ENCODE results near the gene KAT6B.

KAT6B gene

DNA sequence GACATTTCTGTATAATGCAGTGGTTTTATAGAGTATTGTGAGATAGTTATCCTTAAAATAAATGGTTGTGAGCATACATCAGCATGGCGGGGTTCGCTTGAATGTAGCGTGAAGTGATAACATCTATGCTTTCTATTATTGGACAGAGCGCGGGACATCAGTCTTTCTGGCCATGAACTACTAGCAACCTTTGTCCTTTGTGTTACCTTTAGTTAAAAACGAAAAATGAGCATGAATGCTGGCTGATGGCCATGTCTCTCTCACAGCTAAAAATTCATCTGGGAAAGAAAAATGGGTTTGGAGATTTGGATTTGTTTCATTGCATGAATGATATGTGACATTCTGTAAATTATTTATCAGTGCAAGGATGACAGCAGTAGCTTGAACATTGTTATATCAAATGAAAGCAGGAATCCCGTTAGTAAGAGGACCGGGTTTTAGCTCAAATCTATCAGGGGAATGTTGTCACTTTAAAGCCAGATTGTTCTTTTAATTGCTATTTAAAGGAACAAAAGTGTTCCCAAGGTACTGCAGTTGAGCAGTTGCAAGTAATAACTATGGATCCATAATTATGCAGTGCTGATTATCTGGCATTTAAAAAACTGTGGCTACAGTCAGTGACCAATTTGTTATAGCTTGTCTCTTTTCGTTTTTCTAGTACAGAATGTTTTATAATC lies 131.0 kb downstream of the KAT6B start:
- no peak overlapping the region for H3K4me2 ChIP-seq (ENCODE audit: insufficient read depth, low read length, poor library complexity, severe bottlenecking)
- no peaks in the 10 kb centered on the region for H3K79me1 ChIP-seq (ENCODE audit: low read depth, low read length)
- H3K14ac ChIP-seq (ENCODE audit: low read length): no peak overlapping the region
- H3K4ac ChIP-seq (ENCODE audit: low read length): no peak overlapping the region
- no peaks in the 10 kb centered on the region for H3K27me3 ChIP-seq (ENCODE audit: control insufficient read depth in 3 of 3, insufficient read depth in 3 of 3, low read depth in 1 of 3, low read length in 3 of 3)
- no peak overlapping the region for H2AK5ac ChIP-seq (ENCODE audit: low read depth, low read length)
- H3K23ac ChIP-seq (ENCODE audit: low read depth, low read length, poor library complexity): no peak overlapping the region
- no peak overlapping the region for H2BK15ac ChIP-seq (ENCODE audit: low read length)
- no peak overlapping the region for H4K91ac ChIP-seq (ENCODE audit: low read depth, low read length, poor library complexity)
- H3K4me3 ChIP-seq (ENCODE audit: low read length in 2 of 2): no peak overlapping the region
- no peak for DNase-seq (ENCODE audit: low spot score)
- no peak overlapping the region for H4K8ac ChIP-seq (ENCODE audit: low read depth, low read length)
- no peaks in the 10 kb centered on the region for H3K36me3 ChIP-seq (replicated peaks in 1 of 2; ENCODE audit: control insufficient read depth in 2 of 2, insufficient read depth in 2 of 2, low read length in 2 of 2)
- no peak overlapping the region for H2BK5ac ChIP-seq (ENCODE audit: low read length)
- H3K9ac ChIP-seq (ENCODE audit: low read depth, low read length, poor library complexity): no peak overlapping the region
- H2BK12ac ChIP-seq (ENCODE audit: low read length): no peak overlapping the region
- H3K18ac ChIP-seq (ENCODE audit: low read length): no peak overlapping the region
- no CpG with 5 or more reads among the region's 9 CpGs for WGBS, 2 donors (ENCODE audit: extremely low coverage in 2 of 2, insufficient read length in 2 of 2, insufficient replicate concordance in 1 of 2)
- no peak overlapping the region for H2BK120ac ChIP-seq (ENCODE audit: low read depth, low read length)
- no peak overlapping the region for H2AFZ ChIP-seq (ENCODE audit: low read length)
- H3K27ac ChIP-seq (replicated peaks; ENCODE audit: low read length): no peak overlapping the region
- no peaks in the 10 kb centered on the region for H3K9me3 ChIP-seq (replicated peaks in 1 of 2; ENCODE audit: control insufficient read depth in 2 of 2, insufficient read depth in 1 of 2, low read depth in 1 of 2, low read length in 2 of 2)
- H3K4me1 ChIP-seq (ENCODE audit: control insufficient read depth in 2 of 2, insufficient read depth in 1 of 2, low read depth in 1 of 2, low read length in 2 of 2): peaks cover 0 to 3% of the 10 kb centered on the region in 2 donors

DNA sequence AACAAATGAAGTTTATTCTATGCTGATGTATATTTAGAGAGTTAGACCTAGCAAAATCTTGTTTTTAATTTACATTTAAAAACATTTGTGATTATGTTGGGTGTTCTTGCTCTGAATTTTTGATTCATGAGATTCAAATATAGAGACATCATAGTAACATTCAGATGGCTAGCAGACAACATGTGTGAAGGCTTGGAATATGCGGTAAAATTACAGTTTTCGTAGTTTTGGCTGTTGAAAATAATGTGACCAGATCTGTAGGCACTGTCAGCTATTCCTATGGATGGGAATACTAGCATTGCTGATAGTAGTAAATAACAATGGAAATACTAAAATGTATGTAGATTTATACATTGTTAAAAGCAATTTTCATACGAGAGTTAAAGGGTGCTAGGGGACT lies 131.9 kb downstream of the KAT6B start:
- H3K27ac ChIP-seq (replicated peaks; ENCODE audit: low read length): no peak overlapping the region
- no CpG with 5 or more reads among the region's 3 CpGs for WGBS, 2 donors (ENCODE audit: extremely low coverage in 2 of 2, insufficient read length in 2 of 2, insufficient replicate concordance in 1 of 2)

DNA sequence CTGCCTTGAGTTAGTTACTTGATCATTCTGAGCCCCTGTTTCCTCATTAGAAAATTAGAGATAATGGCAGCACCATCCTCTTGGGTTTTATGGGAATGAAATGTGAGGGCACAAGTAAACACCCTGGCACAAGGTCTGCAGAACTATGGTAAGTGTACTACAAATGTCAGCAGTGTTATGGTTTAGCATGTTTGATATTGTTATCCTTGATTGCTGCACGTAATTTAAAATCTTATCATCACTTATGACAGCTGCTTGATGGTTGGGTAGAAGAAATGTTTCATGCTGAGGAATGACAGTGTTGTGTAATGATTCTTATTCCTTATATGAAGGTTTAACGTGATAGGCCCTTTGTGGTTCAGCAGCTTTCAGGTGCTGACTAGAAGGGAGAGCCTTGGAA lies 134.3 kb downstream of the KAT6B start:
- no peak overlapping the region for H3K4ac ChIP-seq (ENCODE audit: low read length)
- no peak overlapping the region for H3K14ac ChIP-seq (ENCODE audit: low read length)
- no peak overlapping the region for H2BK12ac ChIP-seq (ENCODE audit: low read length)
- no peaks in the 10 kb centered on the region for H3K36me3 ChIP-seq (replicated peaks in 1 of 2; ENCODE audit: control insufficient read depth in 2 of 2, insufficient read depth in 2 of 2, low read length in 2 of 2)
- no peaks in the 10 kb centered on the region for H3K9me3 ChIP-seq (replicated peaks in 1 of 2; ENCODE audit: control insufficient read depth in 2 of 2, insufficient read depth in 1 of 2, low read depth in 1 of 2, low read length in 2 of 2)
- H3K4me2 ChIP-seq (ENCODE audit: insufficient read depth, low read length, poor library complexity, severe bottlenecking): no peak overlapping the region
- no peak overlapping the region for H3K9ac ChIP-seq (ENCODE audit: low read depth, low read length, poor library complexity)
- H3K23ac ChIP-seq (ENCODE audit: low read depth, low read length, poor library complexity): no peak overlapping the region
- WGBS, 2 donors (ENCODE audit: extremely low coverage in 2 of 2, insufficient read length in 2 of 2, insufficient replicate concordance in 1 of 2): no CpG with 5 or more reads among the region's 2 CpGs
- no peak overlapping the region for H3K27ac ChIP-seq (replicated peaks; ENCODE audit: low read length)
- no peak overlapping the region for H4K91ac ChIP-seq (ENCODE audit: low read depth, low read length, poor library complexity)
- H2AFZ ChIP-seq (ENCODE audit: low read length): no peak overlapping the region
- H4K8ac ChIP-seq (ENCODE audit: low read depth, low read length): no peak overlapping the region
- H2AK5ac ChIP-seq (ENCODE audit: low read depth, low read length): no peak overlapping the region
- H3K79me1 ChIP-seq (ENCODE audit: low read depth, low read length): no peaks in the 10 kb centered on the region
- H2BK15ac ChIP-seq (ENCODE audit: low read length): no peak overlapping the region
- no peaks in the 10 kb centered on the region for H3K27me3 ChIP-seq (ENCODE audit: control insufficient read depth in 3 of 3, insufficient read depth in 3 of 3, low read depth in 1 of 3, low read length in 3 of 3)
- no peak overlapping the region for H2BK120ac ChIP-seq (ENCODE audit: low read depth, low read length)
- no peak overlapping the region for H3K4me3 ChIP-seq (ENCODE audit: low read length in 2 of 2)
- no peak overlapping the region for H2BK5ac ChIP-seq (ENCODE audit: low read length)
- DNase-seq (ENCODE audit: low spot score): no peak
- peaks cover 0 to 3% of the 10 kb centered on the region in 2 donors for H3K4me1 ChIP-seq (ENCODE audit: control insufficient read depth in 2 of 2, insufficient read depth in 1 of 2, low read depth in 1 of 2, low read length in 2 of 2)
- no peak overlapping the region for H3K18ac ChIP-seq (ENCODE audit: low read length)

More for the DNA sequence above, 131.9 kb downstream of the KAT6B start:
- H3K36me3 ChIP-seq (replicated peaks in 1 of 2; ENCODE audit: control insufficient read depth in 2 of 2, insufficient read depth in 2 of 2, low read length in 2 of 2): no peaks in the 10 kb centered on the region
- no peaks in the 10 kb centered on the region for H3K79me1 ChIP-seq (ENCODE audit: low read depth, low read length)
- H2BK12ac ChIP-seq (ENCODE audit: low read length): no peak overlapping the region
- no peak overlapping the region for H3K9ac ChIP-seq (ENCODE audit: low read depth, low read length, poor library complexity)
- H3K4me2 ChIP-seq (ENCODE audit: insufficient read depth, low read length, poor library complexity, severe bottlenecking): no peak overlapping the region
- H3K4me1 ChIP-seq (ENCODE audit: control insufficient read depth in 2 of 2, insufficient read depth in 1 of 2, low read depth in 1 of 2, low read length in 2 of 2): peaks cover 0 to 3% of the 10 kb centered on the region in 2 donors
- no peak overlapping the region for H3K23ac ChIP-seq (ENCODE audit: low read depth, low read length, poor library complexity)
- H3K27me3 ChIP-seq (ENCODE audit: control insufficient read depth in 3 of 3, insufficient read depth in 3 of 3, low read depth in 1 of 3, low read length in 3 of 3): no peaks in the 10 kb centered on the region
- H2BK5ac ChIP-seq (ENCODE audit: low read length): no peak overlapping the region
- no peak overlapping the region for H3K4me3 ChIP-seq (ENCODE audit: low read length in 2 of 2)
- no peaks in the 10 kb centered on the region for H3K9me3 ChIP-seq (replicated peaks in 1 of 2; ENCODE audit: control insufficient read depth in 2 of 2, insufficient read depth in 1 of 2, low read depth in 1 of 2, low read length in 2 of 2)
- H4K91ac ChIP-seq (ENCODE audit: low read depth, low read length, poor library complexity): no peak overlapping the region
- no peak overlapping the region for H4K8ac ChIP-seq (ENCODE audit: low read depth, low read length)
- no peak overlapping the region for H2BK15ac ChIP-seq (ENCODE audit: low read length)
- H2AFZ ChIP-seq (ENCODE audit: low read length): no peak overlapping the region
- no peak overlapping the region for H2AK5ac ChIP-seq (ENCODE audit: low read depth, low read length)
- no peak overlapping the region for H3K4ac ChIP-seq (ENCODE audit: low read length)
- DNase-seq (ENCODE audit: low spot score): no peak
- no peak overlapping the region for H3K14ac ChIP-seq (ENCODE audit: low read length)
- H3K18ac ChIP-seq (ENCODE audit: low read length): no peak overlapping the region
- no peak overlapping the region for H2BK120ac ChIP-seq (ENCODE audit: low read depth, low read length)

DNA sequence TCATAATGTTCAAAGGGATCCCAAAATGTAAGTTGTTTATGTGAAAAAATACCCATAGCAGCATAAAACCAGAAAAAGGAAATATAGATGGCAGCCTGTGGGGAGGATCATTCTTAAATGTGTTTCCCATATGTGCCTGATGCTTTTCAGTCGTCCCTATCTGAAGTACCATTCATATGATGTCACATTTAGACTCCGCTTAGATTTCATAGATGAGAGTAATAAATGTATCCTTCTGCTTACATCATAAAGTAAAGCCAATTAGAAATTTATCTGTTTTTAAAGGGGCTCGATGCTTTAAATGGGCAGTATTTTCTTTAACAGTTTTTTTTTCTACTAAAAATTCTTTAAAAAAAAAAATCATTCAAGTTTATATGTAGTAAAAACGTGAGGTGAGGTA lies 136.1 kb downstream of the KAT6B start:
- H3K4me1 ChIP-seq (ENCODE audit: control insufficient read depth in 2 of 2, insufficient read depth in 1 of 2, low read depth in 1 of 2, low read length in 2 of 2): peaks cover 0 to 3% of the 10 kb centered on the region in 2 donors
- H3K36me3 ChIP-seq (replicated peaks in 1 of 2; ENCODE audit: control insufficient read depth in 2 of 2, insufficient read depth in 2 of 2, low read length in 2 of 2): no peaks in the 10 kb centered on the region
- no peak overlapping the region for H4K91ac ChIP-seq (ENCODE audit: low read depth, low read length, poor library complexity)
- no peak overlapping the region for H3K9ac ChIP-seq (ENCODE audit: low read depth, low read length, poor library complexity)
- no peak overlapping the region for H2BK15ac ChIP-seq (ENCODE audit: low read length)
- no peak overlapping the region for H3K18ac ChIP-seq (ENCODE audit: low read length)
- no peak overlapping the region for H2BK5ac ChIP-seq (ENCODE audit: low read length)
- no CpG with 5 or more reads among the region's 4 CpGs for WGBS, 2 donors (ENCODE audit: extremely low coverage in 2 of 2, insufficient read length in 2 of 2, insufficient replicate concordance in 1 of 2)
- H2BK12ac ChIP-seq (ENCODE audit: low read length): no peak overlapping the region
- H2AFZ ChIP-seq (ENCODE audit: low read length): no peak overlapping the region
- H3K23ac ChIP-seq (ENCODE audit: low read depth, low read length, poor library complexity): no peak overlapping the region
- H3K4me3 ChIP-seq (ENCODE audit: low read length in 2 of 2): no peak overlapping the region
- H3K14ac ChIP-seq (ENCODE audit: low read length): no peak overlapping the region
- H3K9me3 ChIP-seq (replicated peaks in 1 of 2; ENCODE audit: control insufficient read depth in 2 of 2, insufficient read depth in 1 of 2, low read depth in 1 of 2, low read length in 2 of 2): peaks cover 0 to 4% of the 10 kb centered on the region in 2 donors
- no peaks in the 10 kb centered on the region for H3K27me3 ChIP-seq (ENCODE audit: control insufficient read depth in 3 of 3, insufficient read depth in 3 of 3, low read depth in 1 of 3, low read length in 3 of 3)
- no peak overlapping the region for H4K8ac ChIP-seq (ENCODE audit: low read depth, low read length)
- H2BK120ac ChIP-seq (ENCODE audit: low read depth, low read length): no peak overlapping the region
- H3K4me2 ChIP-seq (ENCODE audit: insufficient read depth, low read length, poor library complexity, severe bottlenecking): no peak overlapping the region
- H3K4ac ChIP-seq (ENCODE audit: low read length): no peak overlapping the region
- H3K79me1 ChIP-seq (ENCODE audit: low read depth, low read length): no peaks in the 10 kb centered on the region
- no peak overlapping the region for H2AK5ac ChIP-seq (ENCODE audit: low read depth, low read length)
- DNase-seq (ENCODE audit: low spot score): no peak
- no peak overlapping the region for H3K27ac ChIP-seq (replicated peaks; ENCODE audit: low read length)
